Stimulated activated CD8-positive, alpha-beta memory T cell treated with anti-CD3 and anti-CD28 coated beads, Interleukin-15, amount 100 ng/mL, for 48 hours (primary cell): ENCODE data around the gene PKD2L2.
"Not testable (repeated sequence)": the region's sequence is repeated elsewhere in the genome, so short reads cannot be mapped to it uniquely, and the experiment has no call there.

Experiments used
- DNase-seq, 2 donors: peaks; one replicate each; pipeline ENCODE4 v3.0.0-alpha.2; 2020; ENCODE audit warnings: low read depth in 2 of 2

PKD2L2 gene

DNA sequence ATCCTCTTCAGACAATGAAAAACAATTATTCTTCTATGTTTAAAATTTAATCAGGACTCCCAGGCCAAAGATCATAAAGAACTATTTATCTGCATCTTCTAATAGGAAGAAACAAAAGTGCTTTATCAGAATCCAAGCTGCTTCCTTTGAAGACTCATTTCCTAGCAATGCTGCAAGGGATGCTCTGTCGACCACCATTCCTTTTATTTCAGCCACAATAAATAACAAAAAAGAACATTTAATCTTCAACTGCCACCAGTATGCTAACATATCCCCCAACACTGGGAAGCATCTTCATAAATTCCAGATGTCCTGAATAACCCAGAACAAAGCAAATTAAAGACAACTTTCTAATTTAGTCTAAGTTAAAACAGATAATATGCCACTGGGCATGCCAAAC lies 68.7 kb downstream of the PKD2L2 start:
- DNase-seq: no peak

DNA sequence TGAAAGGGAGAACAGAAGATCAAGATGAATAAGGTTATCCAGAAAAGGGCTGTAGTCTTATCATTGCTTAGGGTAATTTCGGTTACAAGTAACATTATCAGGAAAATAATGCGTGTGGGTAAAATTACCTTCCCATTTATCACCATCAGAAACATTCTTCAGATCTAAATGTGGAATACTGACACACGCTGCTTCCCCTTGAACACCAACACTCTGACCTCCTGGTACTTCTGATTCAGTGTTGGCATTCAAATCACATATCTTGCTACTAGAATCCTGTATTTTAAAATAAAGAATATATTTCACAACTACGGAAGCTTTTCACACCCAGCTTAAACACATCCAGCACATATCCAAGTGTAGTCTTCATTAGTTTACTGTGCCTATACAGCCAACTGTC lies 70.2 kb downstream of the PKD2L2 start:
- DNase-seq: no peak

- DNase-seq: no peak
These were observed 70.9 kb downstream of the PKD2L2 start for GRCh38 chr5:137960141-137960540.

DNA sequence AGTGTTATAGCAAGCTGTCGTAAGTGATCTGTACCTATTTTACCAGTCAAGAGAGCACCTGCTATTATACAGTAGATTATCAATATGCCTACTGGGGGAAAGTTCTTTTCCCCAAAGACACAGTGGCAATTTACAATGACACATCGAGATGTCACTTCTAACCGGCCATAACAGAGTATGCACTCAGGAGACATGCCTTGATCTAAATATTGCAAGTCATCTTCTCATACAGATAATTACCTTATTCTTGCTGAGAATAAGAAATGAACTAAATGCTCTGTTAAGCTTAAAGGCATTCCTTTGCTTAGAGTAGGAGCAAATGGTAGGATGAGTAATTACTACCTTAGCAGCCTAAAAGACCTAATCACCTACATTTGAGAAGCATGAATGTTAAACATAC lies 71.6 kb downstream of the PKD2L2 start:
- DNase-seq: no peak

GRCh38 chr5:137970384-137970783 lies 81.1 kb downstream of the PKD2L2 start:
- DNase-seq: not testable (repeated sequence)

DNA sequence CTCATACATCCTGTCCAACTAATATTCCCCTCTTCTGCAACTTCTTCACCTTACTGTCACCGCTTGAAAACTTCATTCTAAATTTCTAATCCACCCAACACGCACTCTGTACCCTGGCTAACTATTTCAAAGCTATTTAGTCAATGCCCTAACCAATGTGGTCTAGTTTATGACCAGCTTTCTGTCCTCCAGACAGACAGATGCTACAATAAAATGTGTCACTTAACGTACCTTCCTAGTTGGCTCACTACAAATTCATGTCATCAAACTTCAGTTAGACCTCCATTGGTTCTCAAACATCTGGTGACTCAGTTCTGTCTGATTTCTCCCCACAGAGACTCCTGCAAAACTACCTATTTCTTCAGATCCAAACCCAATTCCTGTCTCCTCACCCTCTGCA lies 86.0 kb downstream of the PKD2L2 start:
- no peak for DNase-seq

DNA sequence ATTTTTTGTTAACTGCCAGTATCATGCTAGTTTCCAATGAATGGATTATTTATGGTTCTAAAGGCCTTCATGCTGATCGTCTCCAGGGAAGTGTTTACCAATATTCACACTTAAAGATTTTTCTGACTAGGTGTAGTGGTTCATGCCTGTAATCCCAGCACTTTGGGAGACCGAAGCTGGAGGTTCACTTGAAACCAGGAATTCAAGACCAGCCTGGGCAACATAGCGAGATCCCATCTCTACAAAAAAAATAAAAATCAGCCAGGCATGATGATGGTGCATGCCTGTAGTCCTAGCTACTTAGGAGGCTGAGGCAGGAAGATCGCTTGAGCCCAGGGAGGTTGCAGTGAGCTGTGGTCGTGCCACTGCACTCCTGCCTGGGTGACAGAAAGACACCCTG lies 100.2 kb downstream of the PKD2L2 start:
- no peak for DNase-seq
